A549 (cell line): ENCODE data around the gene SF1. TPM values are rescaled to one million over a fixed set of nuclear protein-coding genes. Genes with fewer than 3 reads are reported as not detected.
A peak's percentile ranks its signal among the peaks of the same experiment; 100 is the strongest.

Source experiments
- ATAC-seq, 2 experiments: fragments of 200-7000 bp in 1 of 2; fragments of >200 bp in 1 of 2; cut with Nextera tagmentation in 1 of 2; cut with Tn5 transposase in 1 of 2; 3 replicates each; pipeline versions ENCODE4 v1.8.0 to v1.9.1; 2018 to 2020; ENCODE audit warnings: mild to moderate bottlenecking in 1 of 2, moderate library complexity in 1 of 2
- CTCF ChIA-PET: fragments of 300-600 bp; sonication (Branson Sonifier 250); formaldehyde crosslinking; extraction: SDS; loops from one replicate; lab custom pipeline; 2021; ENCODE audit warnings: antibody characterized with exemption, inconsistent platforms; lab: Yijun Ruan, JAX
- POLR2A ChIA-PET: fragments of 350-600 bp; formaldehyde crosslinking; extraction: SDS; loops from one replicate; lab custom pipeline; 2021; ENCODE audit warnings: antibody characterized with exemption, inconsistent platforms; lab: Yijun Ruan, JAX
- DNase-seq, 2 experiments: peaks; one replicate each; pipeline versions ENCODE4 v3.0.0 to v3.0.0-alpha.2; 2011 to 2016; ENCODE audit warnings: low read depth in 1 of 2, low spot score in 1 of 2
- FAIRE-seq: peaks from 2 replicates; lab custom pipeline; 2011; peaks lifted over from hg19 to GRCh38; lab: Jason Lieb, UNC
- H3K27ac ChIP-seq, 2 experiments: fragments of >200 bp; sonication (Bioruptor Twin); formaldehyde crosslinking; 3 replicates each; pipeline ENCODE4 v1.5.1; 2016 to 2017
- H3K4me1 ChIP-seq: fragments of >200 bp; sonication (Bioruptor Twin); formaldehyde crosslinking; 3 replicates; pipeline ENCODE4 v1.6.1; 2016
- H3K4me2 ChIP-seq: fragments of >200 bp; sonication (Bioruptor Twin); formaldehyde crosslinking; 3 replicates; pipeline ENCODE4 v1.6.1; 2016
- H3K4me3 ChIP-seq: fragments of >200 bp; sonication (Bioruptor Twin); formaldehyde crosslinking; 3 replicates; pipeline ENCODE4 v1.5.1; 2016
- H3K9me3 ChIP-seq: fragments of >200 bp; sonication (Bioruptor Twin); formaldehyde crosslinking; 3 replicates; pipeline ENCODE4 v1.6.1; 2016
- CBX2 ChIP-seq: fragments of 200-600 bp; sonication (generic); IDR thresholded peaks from 2 replicates; pipeline ENCODE4 v1.6.1; 2016; ENCODE audit warnings: low read depth, mild to moderate bottlenecking, borderline replicate concordance
- CBX8 ChIP-seq: fragments of 200-600 bp; sonication (generic); IDR thresholded peaks from 2 replicates; pipeline ENCODE4 v1.6.1; 2016
- CHD2 ChIP-seq: fragments of 150-350 bp; IDR thresholded peaks from 2 replicates; pipeline ENCODE4 v1.6.1; 2014; ENCODE audit warnings: low read length; ENCODE audit not compliant: partially characterized antibody
- CHD4 ChIP-seq: fragments of 200-600 bp; sonication (generic); IDR thresholded peaks from 2 replicates; pipeline ENCODE4 v1.6.1; 2016; ENCODE audit warnings: antibody characterized with exemption, mild to moderate bottlenecking, borderline replicate concordance
- CTCF ChIP-seq: fragments of >200 bp; sonication (Bioruptor Twin); formaldehyde crosslinking; IDR thresholded peaks from 3 replicates; pipeline ENCODE4 v1.5.1; 2016
- EHF ChIP-seq: fragments of 250-450 bp; sonication (Bioruptor Pico); IDR thresholded peaks from 2 replicates; pipeline ENCODE4 v1.5.0; 2020; ENCODE audit warnings: mild to moderate bottlenecking
- EHMT2 ChIP-seq: fragments of 200-600 bp; sonication (generic); IDR thresholded peaks from 2 replicates; pipeline ENCODE4 v1.6.1; 2016; ENCODE audit warnings: antibody characterized with exemption, low read depth, mild to moderate bottlenecking, moderate library complexity
- ELK1 ChIP-seq: fragments of 150-350 bp; IDR thresholded peaks from 2 replicates; pipeline ENCODE4 v1.6.1; 2014; ENCODE audit warnings: low read depth, mild to moderate bottlenecking, low read length
- FOSL2 ChIP-seq, 2 experiments: fragments of 450-650 bp in 1 of 2; fragments of >200 bp in 1 of 2; sonication (Bioruptor Twin) in 1 of 2; formaldehyde crosslinking; IDR thresholded peaks; 2 replicates each; pipeline versions ENCODE4 v1.5.0 to v1.6.1; 2016 to 2020; ENCODE audit warnings: mild to moderate bottlenecking in 1 of 2, moderate library complexity in 1 of 2
- FOXS1 ChIP-seq: fragments of 250-450 bp; sonication (Bioruptor Pico); IDR thresholded peaks from 2 replicates; pipeline ENCODE4 v1.5.0; 2020; ENCODE audit warnings: mild to moderate bottlenecking, moderate library complexity
- GATA3 ChIP-seq: IDR thresholded peaks from 2 replicates; pipeline ENCODE4 v1.6.1; 2012; ENCODE audit warnings: borderline replicate concordance
- HES2 ChIP-seq: fragments of >200 bp; sonication (Bioruptor Twin); formaldehyde crosslinking; IDR thresholded peaks from 2 replicates; pipeline ENCODE4 v1.6.1; 2016
- HOXA7 ChIP-seq: fragments of 250-450 bp; sonication (Bioruptor Pico); IDR thresholded peaks from 2 replicates; pipeline ENCODE4 v1.5.0; 2020; ENCODE audit warnings: mild to moderate bottlenecking, moderate library complexity
- HOXB5 ChIP-seq: fragments of 250-450 bp; sonication (Bioruptor Pico); IDR thresholded peaks from 2 replicates; pipeline ENCODE4 v1.5.0; 2020; ENCODE audit warnings: mild to moderate bottlenecking, moderate library complexity
- JUNB ChIP-seq: fragments of >200 bp; sonication (Bioruptor Twin); formaldehyde crosslinking; IDR thresholded peaks from 2 replicates; pipeline ENCODE4 v1.6.1; 2016
- KDM1A ChIP-seq: fragments of 200-600 bp; sonication (generic); IDR thresholded peaks from 2 replicates; pipeline ENCODE4 v1.6.1; 2016; ENCODE audit warnings: low read depth, mild to moderate bottlenecking
- MAX ChIP-seq: IDR thresholded peaks from 2 replicates; pipeline ENCODE4 v1.6.1; 2012
- MYC ChIP-seq: IDR thresholded peaks from 2 replicates; pipeline ENCODE4 v1.6.1; 2012; ENCODE audit warnings: mild to moderate bottlenecking, inconsistent platforms, low read length, improper control_type of control experiment, borderline replicate concordance
- NPAS2 ChIP-seq: fragments of 250-450 bp; sonication (Bioruptor Pico); IDR thresholded peaks from 2 replicates; pipeline ENCODE4 v1.8.0; 2022; ENCODE audit warnings: mild to moderate bottlenecking, moderate library complexity, borderline replicate concordance
- SMC3 ChIP-seq: fragments of >200 bp; sonication (Bioruptor Twin); formaldehyde crosslinking; IDR thresholded peaks from 3 replicates; pipeline ENCODE4 v1.6.1; 2018; ENCODE audit warnings: inconsistent platforms
- SREBF2 ChIP-seq: fragments of 450-650 bp; IDR thresholded peaks from 2 replicates; pipeline ENCODE4 v1.6.1; 2014; ENCODE audit warnings: mild to moderate bottlenecking, moderate library complexity
- USF2 ChIP-seq: fragments of 450-650 bp; IDR thresholded peaks from 2 replicates; pipeline ENCODE4 v1.6.1; 2014; ENCODE audit warnings: antibody characterized with exemption
- ZC3H11A ChIP-seq: fragments of 450-650 bp; IDR thresholded peaks from 2 replicates; pipeline ENCODE4 v1.6.1; 2014; ENCODE audit warnings: antibody characterized with exemption, mild to moderate bottlenecking
- ZFP36 ChIP-seq: fragments of 450-650 bp; IDR thresholded peaks from 2 replicates; pipeline ENCODE4 v1.6.1; 2014; ENCODE audit warnings: borderline replicate concordance; ENCODE audit not compliant: partially characterized antibody
- ZNF302 ChIP-seq: fragments of 250-450 bp; sonication (Bioruptor Pico); IDR thresholded peaks from 2 replicates; pipeline ENCODE4 v1.9.0; 2021; ENCODE audit warnings: inconsistent platforms, mild to moderate bottlenecking, moderate library complexity
- WGBS: methylation state at CpG from one replicate; pipeline ENCODE4 v1.1.6; 2017; ENCODE audit errors: missing lambda C conversion rate; 5-methylcytosine and 5-hydroxymethylcytosine counted together
- polyA plus RNA-seq, 4 experiments: library from polyadenylated mRNA; depleted of rRNA in 3 of 4; stranded (reverse); fragments of >200 nt; fragmentation: RNase III in 1 of 4; extraction: RNeasy Plus Mini Kit Qiagen cat#74134 plus additional on column Dnase treatment in 1 of 4; gene quantifications; 2 replicates in 3 of 4; 3 replicates in 1 of 4; pipeline ENCODE4 v1.2.3, GENCODE V29; 2011 to 2017

The SF1 gene
- polyA plus RNA-seq, 2 of the 4 experiments (the other 2 are of a cell fraction), result 104 to 310 TPM

- POLR2A ChIA-PET, result interaction anchor here (3.4 kb wide), 1 partner anchor 9 kb away, joined by 10 read pairs; the partner anchor contains the start of gene SF1
- WGBS, result 91% methylated on average over 6 of the region's 6 CpGs
Measured at GRCh38 chr11:64769283-64769682, 9.1 kb downstream of the SF1 start.

GRCh38 chr11:64768300-64768694, 10.0 kb downstream of the SF1 start:
- 96% methylated on average over 6 of the region's 6 CpGs for WGBS
- no peak for FAIRE-seq
- no peak for DNase-seq
- H3K4me2 ChIP-seq, result no peak overlapping the region
- no peak overlapping the region for H3K27ac ChIP-seq
- no peak overlapping the region for H3K4me3 ChIP-seq
- peaks cover 13% of the 10 kb centered on the region; the same call in 2 of the 3 replicates for H3K4me1 ChIP-seq
- POLR2A ChIA-PET, result interaction anchor here (3.4 kb wide), 1 partner anchor 10 kb away, joined by 10 read pairs; the partner anchor contains the start of gene SF1
- no peaks in the 10 kb centered on the region for H3K9me3 ChIP-seq
- CTCF ChIA-PET, result interaction anchor here (0.9 to 7.1 kb wide), 11 partner anchors 8 to 500 kb away, joined by 3 to 73 read pairs (median 4); partner anchors contain the start of genes PYGM and SF1
- peak in 1 of 2 experiments; percentile 5; a peak in 1 of 6 replicates for ATAC-seq
- TF ChIP-seq EHF (no peak), USF2 (no peak), SREBF2 (no peak), ZC3H11A (no peak), SMC3 (no peak), CBX8 (no peak), FOSL2 (IDR thresholded peaks at IDR 0.05) (no peak), FOSL2 (CRISPR knock-in tag; IDR thresholded peaks at IDR 0.05) (no peak), HES2 (no peak), HOXA7 (CRISPR knock-in tag) (no peak), EHMT2 (no peak), KDM1A (no peak), MAX (no peak), NPAS2 (CRISPR knock-in tag) (no peak), MYC (no peak), CTCF (no peak)

More at GRCh38 chr11:64769283-64769682, 9.1 kb downstream of the SF1 start:
- TF ChIP-seq SREBF2, result no peak
- no peak for TF ChIP-seq HOXB5 (CRISPR knock-in tag)
- no peak for TF ChIP-seq JUNB
- TF ChIP-seq CHD4, result no peak
- TF ChIP-seq MAX, result no peak
- no peak for TF ChIP-seq ELK1
- TF ChIP-seq ZFP36, result no peak
- no peak for TF ChIP-seq KDM1A
- TF ChIP-seq ZNF302 (CRISPR knock-in tag), result no peak
- no peak for TF ChIP-seq CHD2
- TF ChIP-seq NPAS2 (CRISPR knock-in tag), result no peak
- no peak for TF ChIP-seq GATA3
- no peak for TF ChIP-seq FOXS1 (CRISPR knock-in tag)
- TF ChIP-seq HES2, result no peak
- TF ChIP-seq MYC, result no peak
- TF ChIP-seq CBX2, result no peak
- no peak for TF ChIP-seq CTCF
- TF ChIP-seq, all 56 proteins: peak for 0
- ATAC-seq (no peak), FAIRE-seq (no peak), DNase-seq (no peak)
- Histone ChIP-seq H3K9me3 (no peaks in the 10 kb centered on the region), H3K4me3 (no peak overlapping the region), H3K4me2 (no peak overlapping the region), H3K4me1 (peaks cover 16% of the 10 kb centered on the region; the same call in 2 of the 3 replicates), H3K27ac (no peak overlapping the region)
- CTCF ChIA-PET, result interaction anchor here (1.0 to 2.5 kb wide), 2 partner anchors 26 to 36 kb away, joined by 6 to 11 read pairs; partner anchors contain the start of gene RASGRP2
